T47D (cell line): Measurements from ENCODE around the gene KCNF1.

Experiments
- DNase-seq, 2 experiments: peaks; one replicate each; pipeline versions ENCODE4 v3.0.0 to v3.0.0-alpha.2; 2011 to 2012; ENCODE audit warnings: low read depth in 1 of 2, low spot score in 1 of 2
- JUND ChIP-seq: IDR thresholded peaks from 2 replicates; pipeline ENCODE4 v1.6.1; 2012; ENCODE audit warnings: low read depth
- in situ Hi-C: cut with HindIII; loops from 2 replicates; pipeline ENCODE4 v1.10.0; 2016; ENCODE audit warnings: low sequenced_read_pairs, low pct_unique_long_range_greater_than_20kb

KCNF1 gene

GRCh38 chr2:10920764-10921388, 9.1 kb downstream of the KCNF1 start:
- DNase-seq: no peak
- in situ Hi-C loops: no loop called here
- no peak for TF ChIP-seq JUND

GRCh38 chr2:10921525-10921924, 9.8 kb downstream of the KCNF1 start:
- in situ Hi-C loops: no loop called here
- TF ChIP-seq JUND: no peak
- DNase-seq: no peak

GRCh38 chr2:10922307-10923007, 10.7 kb downstream of the KCNF1 start:
- no peak for DNase-seq
- no peak for TF ChIP-seq JUND
- in situ Hi-C loops: no loop called here

GRCh38 chr2:10923008-10923375, 11.3 kb downstream of the KCNF1 start:
- in situ Hi-C loops: no loop called here
- DNase-seq: no peak
- TF ChIP-seq JUND: no peak

- TF ChIP-seq JUND: no peak
- no peak for DNase-seq
- in situ Hi-C loops: no loop called here
Measured at GRCh38 chr2:10923965-10924364, 12.2 kb downstream of the KCNF1 start.

- in situ Hi-C loops: no loop called here
- TF ChIP-seq JUND: no peak
- DNase-seq: no peak
Measured at GRCh38 chr2:10924441-10924840, 12.7 kb downstream of the KCNF1 start.

- in situ Hi-C loops: no loop called here
- no peak for TF ChIP-seq JUND
- DNase-seq: no peak
Measured at GRCh38 chr2:10924859-10925258, 13.1 kb downstream of the KCNF1 start.

GRCh38 chr2:10926191-10926820, 14.6 kb downstream of the KCNF1 start:
- in situ Hi-C loops: no loop called here
- TF ChIP-seq JUND: no peak

GRCh38 chr2:10930721-10931516, 19.2 kb downstream of the KCNF1 start:
- in situ Hi-C loops: no loop called here
- TF ChIP-seq JUND: no peak
- DNase-seq: no peak

More at GRCh38 chr2:10926191-10926820, 14.6 kb downstream of the KCNF1 start:
- DNase-seq: no peak

GRCh38 chr2:10931710-10932255, 20.0 kb downstream of the KCNF1 start:
- DNase-seq: no peak
- TF ChIP-seq JUND: no peak
- in situ Hi-C loops: no loop called here

GRCh38 chr2:10932345-10933151, 20.8 kb downstream of the KCNF1 start:
- no peak for DNase-seq
- no peak for TF ChIP-seq JUND
- in situ Hi-C loops: no loop called here
